SIG-M5 treated with dmso at 0.1 percent for 504 hours (cell line): ENCODE results near the gene FGF1.

Experiments used
- DNase-seq: peaks from one replicate; lab custom pipeline; 2025; ENCODE audit not compliant: unreplicated experiment; lab: John Stamatoyannopoulos, UW

Gene FGF1

DNA sequence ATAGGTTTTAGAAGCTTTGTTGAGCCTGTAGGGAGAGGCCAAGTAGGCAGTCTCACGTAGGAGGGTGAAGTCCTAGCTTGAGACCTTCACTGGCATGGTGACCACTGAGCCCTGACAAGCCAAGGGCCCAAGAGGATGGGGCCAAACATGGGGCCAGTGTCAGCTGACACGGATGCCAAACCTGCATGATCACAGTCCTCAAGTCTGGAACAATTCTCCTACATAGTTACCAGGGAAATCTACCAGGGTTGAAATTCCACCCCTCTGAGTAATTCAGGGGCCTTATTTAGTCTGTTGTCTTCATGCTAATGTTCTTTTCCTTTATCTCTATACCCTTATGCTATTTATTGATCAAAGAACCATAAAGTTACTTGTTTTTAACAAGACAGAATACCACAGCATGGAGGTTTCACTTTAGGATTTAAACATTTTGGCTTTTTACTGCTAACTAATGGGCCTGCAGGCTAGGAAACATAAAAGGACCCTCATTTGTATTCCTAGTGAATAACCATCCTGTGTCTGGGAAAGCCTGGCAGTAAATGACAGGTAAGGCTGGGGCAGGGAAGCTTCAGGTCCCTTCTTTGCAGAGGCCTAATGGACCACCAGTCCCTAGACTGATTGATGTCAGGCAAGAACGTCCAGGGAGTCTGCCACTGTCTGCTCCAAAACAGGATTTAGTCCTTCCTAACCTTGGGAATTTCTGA is 140.8 kb downstream of the FGF1 start:
- DNase-seq = no peak

- DNase-seq = no peak
Measured at GRCh38 chr5:142544071-142544753, 141.7 kb downstream of the FGF1 start.

DNA sequence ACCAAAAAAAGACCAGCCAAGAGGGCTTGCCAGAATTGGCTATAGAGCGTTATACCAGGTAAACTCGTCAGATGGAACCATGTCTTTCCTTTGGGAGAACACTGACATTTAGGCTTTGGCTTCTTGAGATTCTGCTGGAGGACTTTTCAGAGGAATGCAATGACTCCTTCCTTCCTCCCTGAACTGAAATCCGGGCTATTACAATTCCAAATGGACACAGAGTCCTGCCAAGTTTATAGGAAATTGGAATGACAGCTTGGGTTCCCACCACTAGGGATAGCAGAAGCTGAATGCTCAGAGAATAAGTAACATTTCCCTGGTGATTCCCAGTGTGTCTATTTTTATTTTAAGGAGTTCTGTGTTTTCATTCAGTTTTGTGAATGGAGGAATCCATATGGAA is 143.0 kb downstream of the FGF1 start:
- DNase-seq = no peak
